K562 (cell line): Measurements from ENCODE around the gene FKBP7. TPM values are rescaled to one million over a fixed set of nuclear protein-coding genes. Genes with fewer than 3 reads are reported as not detected.
A peak's percentile ranks its signal among the peaks of the same experiment; 100 is the strongest.

Experiments
- ADNP ChIP-seq: fragments of 200-800 bp; sonication (Bioruptor generic); IDR thresholded peaks from 2 replicates; pipeline ENCODE4 v1.6.1; 2016; ENCODE audit warnings: missing genetic modification characterization, missing compliant biosample characterization
- GABPB1 ChIP-seq: sonication (generic); formaldehyde crosslinking; IDR thresholded peaks from 2 replicates; pipeline ENCODE4 v1.8.0; 2022; ENCODE audit warnings: mild to moderate bottlenecking, missing genetic modification reagents
- HMGN3 ChIP-seq: IDR thresholded peaks from 2 replicates; pipeline ENCODE4 v1.6.1; 2011; ENCODE audit warnings: borderline replicate concordance, low read depth, mild to moderate bottlenecking, mixed read lengths, low read length; ENCODE audit not compliant: insufficient read length; ENCODE audit errors: extremely low read depth
- JUN ChIP-seq, 2 experiments: sonication (generic) in 1 of 2; formaldehyde crosslinking in 1 of 2; IDR thresholded peaks; 2 replicates each; pipeline versions ENCODE4 v1.6.1 to v1.8.0; 2012 to 2022; ENCODE audit warnings: borderline replicate concordance in 2 of 2, mild to moderate bottlenecking in 2 of 2, improper control_type of control experiment in 1 of 2, low read depth in 1 of 2, low read length in 1 of 2, missing genetic modification reagents in 1 of 2
- KDM1A ChIP-seq, 2 experiments: fragments of 450-650 bp; IDR thresholded peaks; 2 replicates each; pipeline ENCODE4 v1.6.1; 2016; ENCODE audit warnings: mild to moderate bottlenecking in 2 of 2
- KDM5B ChIP-seq: fragments of 200-600 bp; sonication (generic); IDR thresholded peaks from 2 replicates; pipeline ENCODE4 v1.6.1; 2012; ENCODE audit warnings: low read depth, mild to moderate bottlenecking, moderate library complexity, low read length, control low read depth, inconsistent platforms; ENCODE audit not compliant: insufficient replicate concordance
- NCOR1 ChIP-seq: fragments of 450-650 bp; IDR thresholded peaks from 2 replicates; pipeline ENCODE4 v1.6.1; 2016; ENCODE audit warnings: mild to moderate bottlenecking, moderate library complexity
- NR4A1 ChIP-seq, 2 experiments: fragments of 250-450 bp in 1 of 2; fragments of 450-650 bp in 1 of 2; sonication (Bioruptor Pico) in 1 of 2; IDR thresholded peaks; 2 replicates each; pipeline versions ENCODE4 v1.4.0 to v1.6.1; 2016 to 2020; ENCODE audit warnings: mild to moderate bottlenecking in 2 of 2, missing compliant biosample characterization in 1 of 2, missing genetic modification characterization in 1 of 2, moderate library complexity in 1 of 2
- PHF21A ChIP-seq: fragments of 450-650 bp; IDR thresholded peaks from 2 replicates; pipeline ENCODE4 v1.6.1; 2017; ENCODE audit warnings: low read depth, borderline replicate concordance
- POLR2B ChIP-seq: fragments of 450-650 bp; IDR thresholded peaks from 2 replicates; pipeline ENCODE4 v1.6.1; 2018; ENCODE audit warnings: low read depth; ENCODE audit not compliant: partially characterized antibody
- RBBP5 ChIP-seq: fragments of 200-600 bp; sonication (generic); IDR thresholded peaks from 2 replicates; pipeline ENCODE4 v1.6.1; 2012; ENCODE audit warnings: borderline replicate concordance, mild to moderate bottlenecking, low read length, control low read depth, inconsistent platforms; ENCODE audit not compliant: insufficient read depth, poor library complexity, severe bottlenecking
- SMARCA4 ChIP-seq: fragments of 450-650 bp; IDR thresholded peaks from 2 replicates; pipeline ENCODE4 v1.6.1; 2016
- SNAPC5 ChIP-seq: fragments of 250-450 bp; sonication (Bioruptor Pico); IDR thresholded peaks from 2 replicates; pipeline ENCODE4 v1.8.0; 2021; ENCODE audit warnings: moderate library complexity, mild to moderate bottlenecking, inconsistent platforms
- SREBF2 ChIP-seq: sonication (generic); formaldehyde crosslinking; IDR thresholded peaks from 2 replicates; pipeline ENCODE4 v1.4.0; 2020; ENCODE audit warnings: mild to moderate bottlenecking, missing genetic modification reagents
- SRSF7 ChIP-seq: fragments of 200-400 bp; formaldehyde crosslinking; optimal IDR thresholded peaks from 2 replicates; pipeline ENCODE3; 2017; ENCODE audit warnings: mild to moderate bottlenecking, low read depth, low read length
- TAF9B ChIP-seq: fragments of 450-650 bp; IDR thresholded peaks from 2 replicates; pipeline ENCODE4 v1.6.1; 2018; ENCODE audit warnings: mild to moderate bottlenecking; ENCODE audit not compliant: partially characterized antibody
- TOE1 ChIP-seq, 2 experiments: fragments of 450-650 bp in 1 of 2; sonication (generic) in 1 of 2; formaldehyde crosslinking in 1 of 2; IDR thresholded peaks; 2 replicates each; pipeline versions ENCODE4 v1.7.1 to v1.8.0; 2016 to 2022; ENCODE audit warnings: borderline replicate concordance in 2 of 2, mild to moderate bottlenecking in 2 of 2, antibody characterized with exemption in 1 of 2, inconsistent platforms in 1 of 2, low read depth in 1 of 2, missing genetic modification reagents in 1 of 2, moderate library complexity in 1 of 2
- TRIM28 ChIP-seq: fragments of 450-650 bp; IDR thresholded peaks from 2 replicates; pipeline ENCODE4 v1.6.1; 2017
- ZNF449 ChIP-seq: fragments of 250-450 bp; sonication (Bioruptor Pico); IDR thresholded peaks from 2 replicates; pipeline ENCODE4 v1.8.0; 2022; ENCODE audit warnings: moderate library complexity, mild to moderate bottlenecking, inconsistent platforms
- ZNF583 ChIP-seq: fragments of 250-450 bp; sonication (Bioruptor Pico); IDR thresholded peaks from 2 replicates; pipeline ENCODE4 v1.4.0; 2020
- ZNF592 ChIP-seq: fragments of 450-650 bp; IDR thresholded peaks from 2 replicates; pipeline ENCODE4 v1.6.1; 2017; ENCODE audit warnings: antibody characterized with exemption, mild to moderate bottlenecking
- polyA plus RNA-seq, 8 experiments: library from polyadenylated mRNA; depleted of rRNA in 4 of 8; stranded (reverse) in 5 of 8; unstranded in 3 of 8; fragments of >200 nt; fragmentation: Nextera tagmentation in 2 of 8; fragmentation: Illumina TruSeq in 1 of 8; extraction: Ambion mirVana in 2 of 8; extraction: Trizol in 1 of 8; gene quantifications; 2 replicates each; pipeline versions ENCODE4 v1.2.1 to v1.2.3, GENCODE V29; 2011 to 2014; ENCODE audit warnings: inconsistent platforms in 1 of 8, missing spikeins in 1 of 8
- total RNA-seq, 7 experiments: library from RNA; depleted of rRNA in 6 of 7; stranded (reverse); fragments of >200 nt in 6 of 7; fragmentation: Illumina TruSeq in 2 of 7; extraction: Trizol in 2 of 7; gene quantifications; 2 replicates each; pipeline versions ENCODE4 v1.2.1 to v1.2.3, GENCODE V29; 2011 to 2021; ENCODE audit warnings: low replicate concordance in 1 of 7

The FKBP7 gene
- total and polyA plus RNA-seq, 9 of the 15 experiments (the other 6 are each of a cell fraction or from before 2014, with no cell fraction given) = 6.1 to 23.2 (median 19.0) TPM

- TF ChIP-seq ZNF592 = peak; percentile 59
- TF ChIP-seq PHF21A = no peak
- TF ChIP-seq KDM5B = peak; percentile 87
- TF ChIP-seq HMGN3 = no peak
- TF ChIP-seq SMARCA4 = no peak
- TF ChIP-seq TOE1 (IDR thresholded peaks at IDR 0.05; ENCODE audit: borderline replicate concordance) = peak; percentile 67
- TF ChIP-seq TOE1 (CRISPR knock-in tag; IDR thresholded peaks at IDR 0.05; ENCODE audit: borderline replicate concordance, low read depth) = 0 out of 2 replicates have a peak, but pooled peaks have one; percentile 13
- no peak for TF ChIP-seq SRSF7
- TF ChIP-seq JUN (IDR thresholded peaks at IDR 0.05; ENCODE audit: borderline replicate concordance, low read depth, low read length) = peak; percentile 83
- no peak; the same call in 1 of the 2 replicates for TF ChIP-seq JUN (CRISPR knock-in tag; IDR thresholded peaks at IDR 0.05; ENCODE audit: borderline replicate concordance)
- TF ChIP-seq RBBP5 = peak; percentile 75
- TF ChIP-seq ZNF583 (CRISPR knock-in tag) = no peak
- 0 out of 2 replicates have a peak, but pooled peaks have one; percentile 6 for TF ChIP-seq NCOR1
- TF ChIP-seq NR4A1 (CRISPR knock-in tag; IDR thresholded peaks at IDR 0.05) = 0 out of 2 replicates have a peak, but pooled peaks have one; percentile 62
- no peak for TF ChIP-seq NR4A1 (tag; IDR thresholded peaks at IDR 0.05)
- TF ChIP-seq TAF9B = peak; percentile 85
- TF ChIP-seq KDM1A (IDR thresholded peaks at IDR 0.05) = no peak
- 0 out of 2 replicates have a peak, but pooled peaks have one; percentile 47 for TF ChIP-seq TRIM28
- TF ChIP-seq POLR2B = peak; percentile 93
- TF ChIP-seq ADNP (tag) = peak; percentile 77; the same call in 1 of the 2 replicates
- TF ChIP-seq GABPB1 (CRISPR knock-in tag) = peak; percentile 93
- TF ChIP-seq ZNF449 (CRISPR knock-in tag) = no peak
- no peak for TF ChIP-seq SREBF2 (CRISPR knock-in tag)
- no peak for TF ChIP-seq SNAPC5 (CRISPR knock-in tag)
Measured at GRCh38 chr2:178522950-178523595, 44.7 kb upstream of the FKBP7 start (continued).
